ENCODE data around the gene RPS21.

RPS21 gene

GRCh38 chr20:62410746-62411478 lies 24.0 kb downstream of the RPS21 start:
- DNase-seq (ENCODE audit: low spot score): no peak

- DNase-seq (ENCODE audit: low spot score): no peak
Measured at GRCh38 chr20:62411479-62412193, 24.7 kb downstream of the RPS21 start.

- DNase-seq (ENCODE audit: low spot score): no peak
Measured at GRCh38 chr20:62412194-62413024, 25.5 kb downstream of the RPS21 start.

GRCh38 chr20:62413025-62413570 lies 26.2 kb downstream of the RPS21 start:
- DNase-seq (ENCODE audit: low spot score): no peak

GRCh38 chr20:62413896-62414481 lies 27.1 kb downstream of the RPS21 start:
- DNase-seq (ENCODE audit: low spot score): peak; percentile 81

- no peak for DNase-seq (ENCODE audit: low spot score)
Measured at GRCh38 chr20:62415354-62416111, 28.6 kb downstream of the RPS21 start.

GRCh38 chr20:62416651-62417637 lies 30.0 kb downstream of the RPS21 start:
- no peak for DNase-seq (ENCODE audit: low spot score)

- DNase-seq (ENCODE audit: low spot score): no peak
Measured at GRCh38 chr20:62417981-62418708, 31.2 kb downstream of the RPS21 start.

GRCh38 chr20:62418709-62419487 lies 32.0 kb downstream of the RPS21 start:
- DNase-seq (ENCODE audit: low spot score): no peak

GRCh38 chr20:62419759-62420158 lies 32.9 kb downstream of the RPS21 start:
- no peak for DNase-seq (ENCODE audit: low spot score)

GRCh38 chr20:62420846-62421715 lies 34.2 kb downstream of the RPS21 start:
- DNase-seq (ENCODE audit: low spot score): no peak

GRCh38 chr20:62421716-62421990 lies 34.8 kb downstream of the RPS21 start:
- DNase-seq (ENCODE audit: low spot score): no peak

- DNase-seq (ENCODE audit: low spot score): no peak
Measured at GRCh38 chr20:62422636-62423325, 35.9 kb downstream of the RPS21 start.

GRCh38 chr20:62423326-62423706 lies 36.4 kb downstream of the RPS21 start:
- no peak for DNase-seq (ENCODE audit: low spot score)

- no peak for DNase-seq (ENCODE audit: low spot score)
Measured at GRCh38 chr20:62424249-62425107, 37.6 kb downstream of the RPS21 start.

Measured in iPS-NIHi11 (cell line).